ENCODE data around the gene TENM4. TPM values are rescaled to one million over a fixed set of nuclear protein-coding genes. Genes with fewer than 3 reads are reported as not detected.

TENM4 gene
- polyA plus RNA-seq, 2 of the 4 experiments (the other 2 are of a cell fraction): 0.06 to 0.31 TPM

GRCh38 chr11:79342236-79342635, 98.6 kb downstream of the TENM4 start:
- H3K4me1 ChIP-seq: no peaks in the 10 kb centered on the region
- H3K27ac ChIP-seq: no peak overlapping the region
- no peak for DNase-seq (ENCODE audit: low read depth in 1 of 2, low spot score in 1 of 2)
- CTCF ChIA-PET: interaction anchor here (1.3 kb wide), 1 partner anchor 9 kb away, joined by 3 read pairs; no protein-coding TSS in a partner anchor
- ATAC-seq: no peak
- POLR2A ChIA-PET: no interaction called here
- no peak for FAIRE-seq
- TF ChIP-seq RAD21 (conservative IDR thresholded peaks at IDR 0.05 in 1 of 2, IDR thresholded peaks at IDR 0.05 in 1 of 2) (no peak), ESRRA (IDR thresholded peaks at IDR 0.05; ENCODE audit: borderline replicate concordance, low read length) (no peak), CHD2 (IDR thresholded peaks at IDR 0.05; ENCODE audit: low read length, partially characterized antibody) (no peak), ZC3H11A (IDR thresholded peaks at IDR 0.05) (no peak), RFX5 (IDR thresholded peaks at IDR 0.05) (no peak), EHF (CRISPR knock-in tag; IDR thresholded peaks at IDR 0.05) (no peak), MYC (IDR thresholded peaks at IDR 0.05; ENCODE audit: borderline replicate concordance, low read length) (no peak), NPAS2 (CRISPR knock-in tag; IDR thresholded peaks at IDR 0.05; ENCODE audit: borderline replicate concordance) (no peak), CEBPB (IDR thresholded peaks at IDR 0.05) (no peak), RCOR1 (IDR thresholded peaks at IDR 0.05; ENCODE audit: low read depth, low read length) (no peak), HEYL (CRISPR knock-in tag; IDR thresholded peaks at IDR 0.05) (no peak), NR3C1 (IDR thresholded peaks at IDR 0.05) (no peak), TP53 (CRISPR knock-in tag; IDR thresholded peaks at IDR 0.05) (no peak), POLR2AphosphoS2 (conservative IDR thresholded peaks at IDR 0.05; ENCODE audit: low read length) (no peak), FOSL2 (IDR thresholded peaks at IDR 0.05) (no peak), FOSL2 (CRISPR knock-in tag; IDR thresholded peaks at IDR 0.05) (no peak)
- H3K4me3 ChIP-seq: no peak overlapping the region
- no peaks in the 10 kb centered on the region for H3K9me3 ChIP-seq
- WGBS (ENCODE audit: missing lambda C conversion rate): 31% methylated on average over 8 of the region's 8 CpGs
- no peak overlapping the region for H3K4me2 ChIP-seq

GRCh38 chr11:79340535-79340934, 100.3 kb downstream of the TENM4 start:
- no peaks in the 10 kb centered on the region for H3K9me3 ChIP-seq
- 5% methylated on average over 3 of the region's 3 CpGs for WGBS (ENCODE audit: missing lambda C conversion rate)
- CTCF ChIA-PET: no interaction called here
- no peak for TF ChIP-seq TFCP2L1 (CRISPR knock-in tag; IDR thresholded peaks at IDR 0.05)
- no peak for TF ChIP-seq HOXB13 (CRISPR knock-in tag; IDR thresholded peaks at IDR 0.05; ENCODE audit: low read depth)
- TF ChIP-seq KDM5A (IDR thresholded peaks at IDR 0.05): no peak
- TF ChIP-seq SREBF2 (IDR thresholded peaks at IDR 0.05): no peak
- TF ChIP-seq E2F6 (IDR thresholded peaks at IDR 0.05; ENCODE audit: borderline replicate concordance, low read depth): no peak
- TF ChIP-seq MYC (IDR thresholded peaks at IDR 0.05; ENCODE audit: borderline replicate concordance, low read length): no peak
- TF ChIP-seq RFX5 (IDR thresholded peaks at IDR 0.05): no peak
- no peak for TF ChIP-seq PBX3 (IDR thresholded peaks at IDR 0.05)
- TF ChIP-seq RCOR1 (IDR thresholded peaks at IDR 0.05; ENCODE audit: low read depth, low read length): no peak
- TF ChIP-seq MAX (IDR thresholded peaks at IDR 0.05): no peak
- TF ChIP-seq BHLHE40 (IDR thresholded peaks at IDR 0.05; ENCODE audit: low read depth, low read length): no peak
- TF ChIP-seq EP300 (IDR thresholded peaks at IDR 0.05): no peak
- no peak for TF ChIP-seq FOSL2 (IDR thresholded peaks at IDR 0.05)
- TF ChIP-seq FOSL2 (CRISPR knock-in tag; IDR thresholded peaks at IDR 0.05): no peak
- H3K27ac ChIP-seq: no peak overlapping the region
- DNase-seq (ENCODE audit: low read depth in 1 of 2, low spot score in 1 of 2) (no peak), ATAC-seq (no peak), FAIRE-seq (no peak)
- no peaks in the 10 kb centered on the region for H3K4me1 ChIP-seq
- POLR2A ChIA-PET: no interaction called here
- H3K4me3 ChIP-seq: no peak overlapping the region
- no peak overlapping the region for H3K4me2 ChIP-seq
